GM19193 (cell line): Measurements from ENCODE around the gene NR2F2.

Source experiments
- POLR2A ChIP-seq: IDR thresholded peaks from 4 replicates; pipeline ENCODE4 v1.6.1; 2011; ENCODE audit not compliant: insufficient read depth, insufficient read length; ENCODE audit errors: extremely low read depth

Gene NR2F2

GRCh38 chr15:96358001-96358801 is 27.7 kb downstream of the NR2F2 start:
- no peak for TF ChIP-seq POLR2A

GRCh38 chr15:96358821-96359615 is 28.5 kb downstream of the NR2F2 start:
- TF ChIP-seq POLR2A: peak; percentile 40

GRCh38 chr15:96359616-96360521 is 29.4 kb downstream of the NR2F2 start:
- no peak for TF ChIP-seq POLR2A

GRCh38 chr15:96360581-96361308 is 30.2 kb downstream of the NR2F2 start:
- no peak for TF ChIP-seq POLR2A

GRCh38 chr15:96361309-96362010 is 31.0 kb downstream of the NR2F2 start:
- TF ChIP-seq POLR2A: no peak

- TF ChIP-seq POLR2A: no peak
These were observed 31.7 kb downstream of the NR2F2 start for GRCh38 chr15:96362011-96362754.

GRCh38 chr15:96362755-96363651 is 32.5 kb downstream of the NR2F2 start:
- no peak for TF ChIP-seq POLR2A

GRCh38 chr15:96363707-96364106 is 33.2 kb downstream of the NR2F2 start:
- no peak for TF ChIP-seq POLR2A

GRCh38 chr15:96365781-96366525 is 35.5 kb downstream of the NR2F2 start:
- no peak for TF ChIP-seq POLR2A

- TF ChIP-seq POLR2A: no peak
These were observed 36.0 kb downstream of the NR2F2 start for GRCh38 chr15:96366526-96366877.

- no peak for TF ChIP-seq POLR2A
These were observed 37.1 kb downstream of the NR2F2 start for GRCh38 chr15:96367311-96368200.

GRCh38 chr15:96369351-96369750 is 38.9 kb downstream of the NR2F2 start:
- TF ChIP-seq POLR2A: no peak
